Stimulated activated CD8-positive, alpha-beta memory T cell treated with anti-CD3 and anti-CD28 coated beads, Interleukin-15, amount 100 ng/mL, for 48 hours (primary cell): ENCODE measurements around the gene GBF1.
A peak's percentile ranks its signal among the peaks of the same experiment; 100 is the strongest.
"Not testable (repeated sequence)": the region's sequence is repeated elsewhere in the genome, so short reads cannot be mapped to it uniquely, and the experiment has no call there.

ENCODE experiments used
- DNase-seq, 2 donors: peaks; one replicate each; pipeline ENCODE4 v3.0.0-alpha.2; 2020; ENCODE audit warnings: low read depth in 2 of 2

Gene GBF1

GRCh38 chr10:102233997-102234396 is 11.3 kb upstream of the GBF1 start:
- no peak for DNase-seq

GRCh38 chr10:102234888-102235597 is 10.3 kb upstream of the GBF1 start:
- no peak for DNase-seq

DNA sequence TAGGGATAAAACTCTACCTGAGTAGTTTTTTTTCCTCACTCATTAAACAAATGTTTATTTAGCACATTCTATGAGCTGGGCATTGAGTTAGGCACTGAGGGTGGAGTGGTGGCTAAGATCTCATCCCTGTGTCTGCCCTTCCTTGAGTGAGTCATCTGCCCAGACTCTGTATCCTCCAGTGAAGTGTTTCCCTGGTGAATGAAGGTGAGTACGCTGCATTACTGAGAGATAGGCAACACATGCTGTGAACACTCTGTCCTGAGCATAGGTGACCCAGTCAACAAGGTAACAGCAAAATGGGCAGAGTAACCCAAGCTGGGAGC is 9.8 kb upstream of the GBF1 start:
- no peak for DNase-seq

DNA sequence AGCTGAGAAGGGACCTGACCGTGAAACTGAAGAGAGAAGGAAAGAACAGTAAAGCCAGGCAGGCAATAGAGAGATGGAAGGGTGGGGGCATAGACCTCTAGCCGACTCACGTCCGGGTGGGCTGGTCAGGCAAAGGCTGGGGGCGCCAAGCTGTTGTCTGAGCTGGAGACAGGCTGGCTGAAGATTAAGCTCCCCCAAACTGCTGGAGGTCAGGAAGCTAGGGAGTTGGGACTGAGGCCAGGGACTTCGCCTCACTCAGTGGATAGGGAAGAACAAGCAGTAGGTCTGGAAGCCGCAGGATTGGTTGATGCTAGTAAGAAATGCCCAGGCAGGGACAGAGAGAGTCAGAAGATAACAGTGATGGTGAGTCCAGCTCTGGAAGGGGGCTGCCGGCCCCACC is 9.3 kb upstream of the GBF1 start:
- DNase-seq = no peak

DNA sequence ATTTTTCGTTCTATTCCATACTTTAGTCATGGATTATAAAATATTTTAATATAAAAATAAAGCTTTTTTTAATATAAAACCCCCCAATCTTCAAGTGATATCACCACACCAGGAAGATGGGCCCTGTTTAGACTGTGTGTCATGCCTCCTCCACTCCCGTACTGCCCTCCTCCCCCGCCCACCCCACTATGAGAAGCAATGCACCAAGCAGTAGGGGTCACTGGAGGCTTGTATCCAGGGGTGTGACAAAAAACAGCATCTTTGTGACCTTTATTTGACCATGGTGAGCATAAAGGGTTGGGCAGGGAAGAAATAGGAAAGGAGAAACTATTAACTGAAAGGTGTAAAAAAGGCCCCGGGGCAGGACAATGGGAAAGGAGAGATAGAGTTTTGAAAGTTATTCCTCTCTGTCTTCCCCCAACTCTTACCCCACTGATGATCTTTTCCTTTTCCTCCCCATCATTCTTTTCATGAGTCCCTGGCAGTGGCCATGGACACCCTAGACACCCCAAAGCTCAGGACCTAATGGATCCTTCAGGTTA is 7.5 kb upstream of the GBF1 start:
- DNase-seq = no peak

- DNase-seq = no peak
These were observed 4.8 kb upstream of the GBF1 start for GRCh38 chr10:102240467-102241031.

- DNase-seq = no peak
These were observed 4.3 kb upstream of the GBF1 start for GRCh38 chr10:102241032-102241443.

DNA sequence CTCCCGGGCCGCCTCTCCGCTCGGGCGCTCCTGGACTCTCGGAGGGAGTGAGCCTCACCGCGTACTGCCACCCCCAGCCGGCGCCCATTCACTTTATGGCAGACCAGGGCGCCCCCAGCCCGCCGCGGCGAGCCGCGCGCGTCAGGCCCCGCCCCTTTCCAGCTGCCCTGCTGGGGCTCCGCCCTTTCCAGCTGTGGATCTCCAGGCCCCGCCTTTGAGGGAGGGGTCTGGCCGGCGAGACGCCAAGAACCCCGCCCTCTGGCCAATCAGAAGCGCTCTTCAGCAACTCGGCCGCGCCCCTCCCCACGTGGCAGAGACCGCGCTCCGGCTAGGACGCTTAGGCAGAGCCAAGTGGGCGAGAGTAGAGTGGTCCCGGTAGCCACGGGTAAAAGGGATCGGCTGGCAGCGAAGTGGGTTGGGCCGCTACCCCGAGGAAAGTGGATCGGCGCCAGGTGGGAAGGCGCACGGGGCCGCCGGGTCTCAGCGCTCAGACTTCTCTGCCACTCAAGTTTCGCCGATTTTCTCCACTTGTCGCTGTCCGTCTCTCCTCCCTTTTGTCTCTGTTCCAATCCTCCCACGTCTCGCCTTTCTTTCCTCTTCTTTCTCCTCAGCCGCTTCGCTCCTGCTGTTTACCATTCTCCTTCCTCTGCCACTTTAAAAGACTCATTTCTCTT is 3.8 kb upstream of the GBF1 start, which contains the start of gene PITX3:
PITX3 (minus strand) TSS at position 69 of the 674 bp plus-strand sequence. CDS start 9,432 bp downstream, outside the sequence.
- DNase-seq = peak; percentile 87 to 92

- DNase-seq = no peak
These were observed 3.2 kb upstream of the GBF1 start for GRCh38 chr10:102242118-102242485.

GRCh38 chr10:102243309-102243708 is 2.0 kb upstream of the GBF1 start:
- no peak for DNase-seq

GRCh38 chr10:102245932-102246251 is 560 bp downstream of the GBF1 start:
- no peak for DNase-seq

- no peak for DNase-seq
These were observed 929 bp downstream of the GBF1 start for GRCh38 chr10:102246261-102246660.

DNA sequence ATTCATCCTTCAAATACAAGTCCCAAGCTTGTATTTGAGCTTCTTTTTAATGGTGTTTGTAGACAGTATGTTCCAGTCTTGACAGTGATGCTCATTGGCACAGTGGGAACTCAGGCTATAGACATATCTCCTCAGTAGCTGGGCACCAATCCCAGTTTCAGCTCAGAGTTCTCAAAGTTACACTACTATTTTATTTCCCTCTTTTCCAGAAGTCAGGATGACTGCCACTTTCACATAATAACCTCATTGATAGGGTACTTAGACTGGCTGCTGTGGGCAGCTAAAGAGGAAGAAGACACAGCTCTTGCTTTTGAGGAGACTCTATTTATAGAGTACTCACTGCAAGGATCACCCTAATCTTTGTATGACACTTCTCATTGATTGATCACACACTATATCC is 2.4 kb downstream of the GBF1 start:
- DNase-seq = no peak

DNA sequence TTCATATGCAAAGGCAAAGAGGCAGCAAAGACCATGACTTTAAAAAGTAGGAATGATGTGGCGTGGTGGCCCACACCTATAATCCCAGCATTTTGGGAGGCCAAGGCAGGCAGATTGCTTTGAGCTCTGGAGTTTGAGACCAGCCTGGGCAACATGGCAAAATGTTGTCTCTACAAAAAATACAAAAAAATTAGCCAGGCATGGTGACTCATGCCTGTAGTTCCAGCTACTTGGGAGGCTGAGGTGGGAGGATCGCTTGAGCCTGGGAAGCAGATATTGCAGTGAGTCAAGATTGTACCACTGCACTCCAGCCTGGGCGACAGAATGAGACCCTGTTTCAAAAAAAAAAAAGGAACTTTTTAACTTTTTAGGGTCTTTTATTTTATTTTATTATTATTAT is 7.2 kb downstream of the GBF1 start:
- DNase-seq = not testable (repeated sequence)

DNA sequence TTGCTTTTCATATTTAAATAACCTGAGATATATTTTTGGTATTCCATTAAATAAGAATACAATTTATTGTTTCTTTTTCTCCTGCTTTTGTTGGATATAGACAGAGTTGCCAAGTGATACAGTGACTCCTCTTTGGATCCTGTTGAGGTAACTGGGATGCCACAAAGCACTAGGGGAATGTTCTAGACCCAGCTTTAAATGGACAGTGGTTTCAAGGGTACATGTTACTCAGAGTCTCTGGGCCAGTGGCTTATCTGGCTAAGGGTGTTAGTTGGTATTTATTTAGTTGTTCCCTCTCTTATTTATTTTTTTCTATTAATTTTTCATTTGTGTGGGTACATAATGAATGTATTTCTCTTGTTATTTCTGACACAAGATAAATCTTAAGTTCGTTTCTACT is 9.1 kb downstream of the GBF1 start:
- DNase-seq = no peak

- no peak for DNase-seq
These were observed 10.1 kb downstream of the GBF1 start for GRCh38 chr10:102255404-102255803.

- DNase-seq = no peak
These were observed 15.9 kb downstream of the GBF1 start for GRCh38 chr10:102261196-102261595.

GRCh38 chr10:102261842-102262241 is 16.5 kb downstream of the GBF1 start:
- DNase-seq = no peak

DNA sequence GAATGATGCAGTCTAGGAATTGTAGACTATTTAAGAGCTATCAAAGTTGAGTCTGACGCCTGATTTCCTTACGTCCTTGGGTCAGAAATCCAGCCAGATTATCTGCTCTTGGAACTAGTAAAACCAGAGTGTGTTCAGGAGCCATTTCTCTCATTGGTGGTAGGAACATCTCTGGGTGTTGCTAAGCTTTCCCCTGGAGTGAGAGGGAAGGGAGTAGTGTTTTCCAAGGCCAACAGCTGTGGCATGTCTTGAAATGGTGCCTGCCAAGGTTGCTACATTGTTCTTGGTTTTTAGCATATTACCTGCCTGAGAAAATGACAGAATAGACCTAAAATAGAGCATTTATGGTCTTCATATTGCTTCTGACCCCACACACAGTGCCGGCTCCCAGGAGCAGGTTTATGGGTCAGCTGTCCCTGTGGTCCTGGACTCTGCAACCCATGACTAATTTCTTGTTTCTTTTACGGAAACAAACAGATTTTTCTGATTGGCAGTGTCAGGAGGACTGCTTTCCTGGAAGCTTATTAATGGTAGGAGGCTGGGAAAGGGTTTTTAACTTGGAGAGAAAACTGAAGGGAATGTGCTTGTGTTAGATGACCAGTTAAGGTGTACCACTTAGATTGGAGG is 17.5 kb downstream of the GBF1 start:
- no peak for DNase-seq

DNA sequence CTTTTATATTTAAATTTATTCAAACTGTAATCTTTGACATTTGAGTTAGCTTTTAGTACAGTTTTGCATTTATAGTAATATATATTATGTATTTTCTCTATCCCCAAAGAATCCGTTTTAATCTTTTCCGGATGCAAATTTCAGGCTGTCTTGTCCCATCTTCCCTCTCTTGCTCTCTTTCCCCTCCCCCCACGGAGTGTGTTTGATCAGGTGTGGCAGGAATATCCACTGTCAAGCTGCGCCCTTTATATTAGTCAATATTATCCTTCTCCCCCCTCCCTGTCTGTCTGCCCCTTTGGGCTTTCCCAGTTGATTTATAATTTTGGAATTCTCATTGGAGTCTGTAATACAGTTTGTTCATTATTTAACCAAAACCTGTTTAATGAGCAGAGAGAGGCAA is 19.0 kb downstream of the GBF1 start:
- DNase-seq = no peak

GRCh38 chr10:102266670-102267069 is 21.3 kb downstream of the GBF1 start:
- no peak for DNase-seq

DNA sequence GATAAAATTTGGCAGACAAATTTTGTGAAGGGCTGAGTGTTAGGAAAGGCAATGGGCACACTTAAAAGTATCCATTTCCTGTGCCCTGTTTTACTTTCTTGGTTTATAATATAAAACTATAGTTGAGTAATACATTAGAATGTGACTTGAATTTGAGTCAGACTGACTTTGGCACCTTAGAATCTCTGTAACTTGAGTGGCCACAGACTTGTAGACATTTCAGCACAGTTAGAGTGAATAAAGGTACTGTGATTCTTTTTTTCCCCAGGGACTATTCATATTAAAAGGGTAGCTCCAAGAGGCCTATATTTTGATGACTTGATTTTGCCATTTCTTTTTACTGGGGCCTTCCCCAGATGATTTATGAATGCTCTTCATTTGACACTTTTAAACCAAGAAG is 22.4 kb downstream of the GBF1 start:
- no peak for DNase-seq

- no peak for DNase-seq
These were observed 23.1 kb downstream of the GBF1 start for GRCh38 chr10:102268375-102268888.
